Karpas-422 (cell line): ENCODE results near the gene PLA2G1B. TPM values are rescaled to one million over a fixed set of nuclear protein-coding genes. Genes with fewer than 3 reads are reported as not detected.

ENCODE experiments used
- DNase-seq: peaks from one replicate; pipeline ENCODE4 v3.0.0-alpha.2; 2015
- H2AFZ ChIP-seq: fragments of 200-600 bp; sonication (generic); 2 replicates; pipeline ENCODE4 v1.6.1; 2014; ENCODE audit warnings: antibody characterized with exemption, low read length, mixed read lengths
- H3K27ac ChIP-seq: fragments of 200-600 bp; sonication (generic); 2 replicates; pipeline ENCODE4 v1.5.1; 2014; ENCODE audit warnings: mild to moderate bottlenecking, low read length, moderate library complexity
- H3K27me3 ChIP-seq: fragments of 200-600 bp; sonication (generic); 2 replicates; pipeline ENCODE4 v1.6.1; 2014; ENCODE audit warnings: low read length, mixed read lengths
- H3K36me3 ChIP-seq: fragments of 200-600 bp; sonication (generic); 2 replicates; pipeline ENCODE4 v1.6.1; 2014; ENCODE audit warnings: low read length, mixed read lengths; ENCODE audit not compliant: insufficient read depth
- H3K4me1 ChIP-seq: fragments of 200-600 bp; sonication (generic); 2 replicates; pipeline ENCODE4 v1.6.1; 2014; ENCODE audit warnings: mild to moderate bottlenecking, low read length, mixed read lengths
- H3K4me2 ChIP-seq: fragments of 200-600 bp; sonication (generic); 2 replicates; pipeline ENCODE4 v1.6.1; 2014; ENCODE audit warnings: low read length, low read depth, mild to moderate bottlenecking; ENCODE audit not compliant: poor library complexity, severe bottlenecking
- H3K4me3 ChIP-seq: fragments of 200-600 bp; sonication (generic); 2 replicates; pipeline ENCODE4 v1.5.1; 2014; ENCODE audit warnings: mild to moderate bottlenecking, antibody characterized with exemption, low read length, mixed read lengths
- H3K79me2 ChIP-seq: fragments of 200-600 bp; sonication (generic); 2 replicates; pipeline ENCODE4 v1.6.1; 2014; ENCODE audit warnings: mild to moderate bottlenecking, low read length, mixed read lengths
- H3K9ac ChIP-seq: fragments of 200-600 bp; sonication (generic); 2 replicates; pipeline ENCODE4 v1.6.0; 2014; ENCODE audit warnings: low read length
- H3K9me2 ChIP-seq: fragments of 200-600 bp; sonication (generic), shearing (Covaris generic); replicated peaks from 2 replicates; pipeline ENCODE4 v1.6.0; 2014; ENCODE audit warnings: mild to moderate bottlenecking, low read length, moderate library complexity; ENCODE audit not compliant: insufficient read depth
- H3K9me3 ChIP-seq: fragments of 300-700, 200-600 bp; sonication (generic); 2 replicates; pipeline ENCODE4 v1.6.1; 2014; ENCODE audit warnings: low read length, mixed read lengths
- H4K20me1 ChIP-seq: fragments of 200-600 bp; sonication (generic); 2 replicates; pipeline ENCODE4 v1.6.1; 2014; ENCODE audit warnings: mild to moderate bottlenecking, antibody characterized with exemption, low read length, low read depth; ENCODE audit not compliant: insufficient read depth
- total RNA-seq: library from RNA; depleted of rRNA; stranded (reverse); fragments of >200 nt; shearing (Covaris generic); gene quantifications from 2 replicates; pipeline ENCODE4 v1.2.3, GENCODE V29; 2014; ENCODE audit warnings: low replicate concordance

The PLA2G1B gene
- total RNA-seq, 1 experiment from 2014 or later = not detected

DNA sequence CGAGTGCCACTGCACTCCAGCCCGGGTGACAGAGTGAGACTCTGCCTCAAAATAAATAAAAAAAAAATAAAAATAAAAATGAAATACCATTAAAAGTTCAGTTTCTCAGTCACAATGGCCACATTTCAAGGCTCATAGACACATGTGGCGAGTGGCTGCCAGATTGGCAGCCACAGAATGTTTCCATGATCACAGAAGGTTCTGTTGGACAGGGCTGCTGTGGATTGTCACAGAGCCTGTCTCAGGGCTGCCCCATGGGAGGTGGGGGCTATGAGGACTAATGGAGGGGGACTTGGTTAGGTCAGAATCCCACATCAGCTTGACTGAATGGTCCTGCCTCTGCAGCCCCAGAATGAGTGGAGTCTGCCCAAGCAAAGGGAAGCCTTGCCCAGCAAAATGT is 3.8 kb upstream of the PLA2G1B start:
- H3K4me3 ChIP-seq = no peak overlapping the region
- H2AFZ ChIP-seq = no peak overlapping the region
- no peaks in the 10 kb centered on the region for H3K79me2 ChIP-seq
- peaks cover 2% of the 10 kb centered on the region; the same call in 1 of the 2 replicates for H3K9me3 ChIP-seq
- H3K27ac ChIP-seq = no peak overlapping the region
- DNase-seq = no peak
- H3K9ac ChIP-seq = no peak overlapping the region
- no peak overlapping the region for H3K4me2 ChIP-seq
- no peaks in the 10 kb centered on the region for H3K36me3 ChIP-seq
- no peaks in the 10 kb centered on the region for H3K9me2 ChIP-seq
- H3K4me1 ChIP-seq = no peaks in the 10 kb centered on the region
- no peaks in the 10 kb centered on the region for H4K20me1 ChIP-seq
- no peaks in the 10 kb centered on the region for H3K27me3 ChIP-seq

DNA sequence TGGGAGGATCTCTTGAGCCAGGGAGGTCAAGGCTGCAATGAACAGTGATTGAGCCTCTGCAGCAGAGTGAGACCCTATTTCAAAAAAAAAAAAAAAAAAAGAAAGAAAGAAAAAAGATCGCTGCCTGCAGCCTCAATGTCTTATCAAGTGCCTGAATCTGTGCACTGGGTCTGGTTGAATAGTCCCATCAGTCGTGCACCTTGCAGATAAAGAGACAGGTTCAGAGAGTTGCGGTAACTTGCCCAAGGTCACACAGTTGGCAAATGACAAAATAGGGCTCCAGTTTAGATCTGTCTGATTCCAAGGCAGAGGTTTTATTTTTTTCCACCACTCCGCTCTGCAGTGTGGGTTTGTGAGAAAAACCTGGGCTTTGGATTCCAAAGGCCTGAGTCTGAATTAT is 649 bp upstream of the PLA2G1B start:
- Histone ChIP-seq H3K4me2 (no peak overlapping the region), H3K27me3 (no peaks in the 10 kb centered on the region)

GRCh38 chr12:120324841-120325417 is 2.6 kb downstream of the PLA2G1B start:
- peaks cover 9% of the 10 kb centered on the region for H3K4me1 ChIP-seq
- no peaks in the 10 kb centered on the region for H3K36me3 ChIP-seq
- no peaks in the 10 kb centered on the region for H4K20me1 ChIP-seq
- H3K4me2 ChIP-seq = peak overlapping the region; percentile 85
- no peak overlapping the region for H2AFZ ChIP-seq
- H3K9me3 ChIP-seq = no peaks in the 10 kb centered on the region
- H3K27me3 ChIP-seq = no peaks in the 10 kb centered on the region
- H3K9me2 ChIP-seq = no peaks in the 10 kb centered on the region
- no peaks in the 10 kb centered on the region for H3K79me2 ChIP-seq
- H3K4me3 ChIP-seq = no peak overlapping the region
- DNase-seq = no peak
- no peak overlapping the region for H3K27ac ChIP-seq
- no peak overlapping the region for H3K9ac ChIP-seq

More for the DNA sequence above, 649 bp upstream of the PLA2G1B start:
- H3K79me2 ChIP-seq = no peaks in the 10 kb centered on the region
- H3K9me3 ChIP-seq = no peaks in the 10 kb centered on the region
- no peak overlapping the region for H3K9ac ChIP-seq
- no peaks in the 10 kb centered on the region for H4K20me1 ChIP-seq
- no peaks in the 10 kb centered on the region for H3K36me3 ChIP-seq
- H3K9me2 ChIP-seq = no peaks in the 10 kb centered on the region
- DNase-seq = no peak
- H2AFZ ChIP-seq = no peak overlapping the region
- peaks cover 9% of the 10 kb centered on the region for H3K4me1 ChIP-seq
- no peak overlapping the region for H3K4me3 ChIP-seq
- no peak overlapping the region for H3K27ac ChIP-seq

GRCh38 chr12:120323772-120324171 is 3.8 kb downstream of the PLA2G1B start:
- H2AFZ ChIP-seq = no peak overlapping the region
- no peak overlapping the region for H3K4me3 ChIP-seq
- no peak overlapping the region for H3K9ac ChIP-seq
- H3K36me3 ChIP-seq = no peaks in the 10 kb centered on the region
- H4K20me1 ChIP-seq = no peaks in the 10 kb centered on the region
- DNase-seq = no peak
- no peaks in the 10 kb centered on the region for H3K9me3 ChIP-seq
- H3K27me3 ChIP-seq = no peaks in the 10 kb centered on the region
- H3K9me2 ChIP-seq = no peaks in the 10 kb centered on the region
- no peak overlapping the region for H3K4me2 ChIP-seq
- no peaks in the 10 kb centered on the region for H3K79me2 ChIP-seq
- H3K4me1 ChIP-seq = peaks cover 9% of the 10 kb centered on the region
- no peak overlapping the region for H3K27ac ChIP-seq

GRCh38 chr12:120321382-120322202 is 6.0 kb downstream of the PLA2G1B start:
- Histone ChIP-seq H2AFZ (no peak overlapping the region), H4K20me1 (no peaks in the 10 kb centered on the region), H3K9me2 (no peaks in the 10 kb centered on the region), H3K9me3 (no peaks in the 10 kb centered on the region), H3K27me3 (no peaks in the 10 kb centered on the region), H3K4me2 (no peak overlapping the region), H3K4me3 (no peak overlapping the region), H3K4me1 (peaks cover 19% of the 10 kb centered on the region), H3K36me3 (no peaks in the 10 kb centered on the region), H3K79me2 (no peaks in the 10 kb centered on the region), H3K9ac (no peak overlapping the region), H3K27ac (no peak overlapping the region)
- DNase-seq = no peak

GRCh38 chr12:120317224-120318105 is 10.1 kb downstream of the PLA2G1B start:
- Histone ChIP-seq H3K27ac (no peak overlapping the region), H4K20me1 (no peaks in the 10 kb centered on the region), H3K9me2 (no peaks in the 10 kb centered on the region), H3K79me2 (no peaks in the 10 kb centered on the region), H3K9ac (peak overlapping the region; percentile 65), H3K4me3 (peak overlapping the region; percentile 61), H3K27me3 (no peaks in the 10 kb centered on the region), H3K36me3 (no peaks in the 10 kb centered on the region), H2AFZ (peak overlapping the region; percentile 72), H3K4me2 (peak overlapping the region; percentile 69), H3K9me3 (no peaks in the 10 kb centered on the region), H3K4me1 (peaks cover 11% of the 10 kb centered on the region)
- DNase-seq = peak; percentile 100

GRCh38 chr12:120316798-120317223 is 10.8 kb downstream of the PLA2G1B start:
- Histone ChIP-seq H3K4me3 (peak overlapping the region; percentile 61), H3K4me1 (peaks cover 11% of the 10 kb centered on the region), H2AFZ (peak overlapping the region; percentile 72), H3K4me2 (peak overlapping the region; percentile 69), H3K36me3 (no peaks in the 10 kb centered on the region), H3K79me2 (no peaks in the 10 kb centered on the region), H4K20me1 (no peaks in the 10 kb centered on the region), H3K9me2 (no peaks in the 10 kb centered on the region), H3K27me3 (no peaks in the 10 kb centered on the region), H3K9me3 (no peaks in the 10 kb centered on the region), H3K27ac (no peak overlapping the region), H3K9ac (peak overlapping the region; percentile 65)
- peak; percentile 48 for DNase-seq

- Histone ChIP-seq H3K4me3 (no peak overlapping the region), H3K4me2 (no peak overlapping the region), H3K27me3 (no peaks in the 10 kb centered on the region), H3K27ac (no peak overlapping the region), H2AFZ (no peak overlapping the region), H4K20me1 (no peaks in the 10 kb centered on the region), H3K4me1 (peaks cover 11% of the 10 kb centered on the region), H3K9me3 (no peaks in the 10 kb centered on the region), H3K9me2 (no peaks in the 10 kb centered on the region), H3K9ac (no peak overlapping the region), H3K79me2 (no peaks in the 10 kb centered on the region), H3K36me3 (no peaks in the 10 kb centered on the region)
- peak; percentile 65 for DNase-seq
Observed at GRCh38 chr12:120314220-120314619, 13.4 kb downstream of the PLA2G1B start.
